Tibial nerve (tissue), 4 donors: Measurements from ENCODE around the gene RASGRF1. TPM values are rescaled to one million over a fixed set of nuclear protein-coding genes. Genes with fewer than 3 reads are reported as not detected.

Source experiments
- DNase-seq, 2 donors: peaks; one replicate each; pipeline ENCODE4 v3.0.0-alpha.2; 2019; ENCODE audit warnings: low spot score in 2 of 2
- H3K27ac ChIP-seq, 4 donors: fragments of 200-600 bp; sonication (generic) in 3 of 4; one replicate each; pipeline ENCODE4 v1.5.1; 2017 to 2019; ENCODE audit warnings: mild to moderate bottlenecking in 1 of 4
- H3K27me3 ChIP-seq, 2 donors: fragments of 200-600 bp; sonication (generic) in 1 of 2; one replicate each; pipeline versions ENCODE4 v1.5.1 to v1.6.0; 2017 to 2019
- H3K36me3 ChIP-seq, 3 donors: fragments of 200-600 bp; sonication (generic); one replicate each; pipeline ENCODE4 v1.5.1; 2018 to 2019
- H3K4me1 ChIP-seq, 4 donors: fragments of 200-600 bp; sonication (generic) in 3 of 4; one replicate each; pipeline ENCODE4 v1.5.1; 2017 to 2019
- H3K4me3 ChIP-seq, 4 donors: fragments of 200-600 bp; sonication (generic) in 3 of 4; one replicate each; pipeline ENCODE4 v1.5.1; 2017 to 2019; ENCODE audit warnings: mild to moderate bottlenecking in 1 of 4, moderate library complexity in 1 of 4
- H3K9me3 ChIP-seq, 4 donors: fragments of 200-600 bp; sonication (generic) in 3 of 4; one replicate each; pipeline ENCODE4 v1.5.1; 2017 to 2019
- EP300 ChIP-seq, 2 donors: sonication (generic); formaldehyde crosslinking; IDR thresholded peaks; one replicate each; pipeline ENCODE4 v1.6.1; 2017; ENCODE audit warnings: antibody characterized with exemption in 2 of 2, mild to moderate bottlenecking in 1 of 2
- POLR2A ChIP-seq, 2 donors: fragments of 450-650 bp; IDR thresholded peaks; one replicate each; pipeline ENCODE4 v1.6.1; 2017; ENCODE audit warnings: antibody characterized with exemption in 2 of 2, mild to moderate bottlenecking in 2 of 2, moderate library complexity in 2 of 2
- WGBS, 2 donors: methylation state at CpG; one replicate each; pipeline ENCODE4 v1.1.5; 2018; 5-methylcytosine and 5-hydroxymethylcytosine counted together
- total RNA-seq, 4 donors: library from RNA; depleted of rRNA; stranded (reverse); fragments of >200 nt; gene quantifications; one replicate each; pipeline ENCODE4 v1.1.0, GENCODE V29; 2016
- TF ChIP-seq, protein P1 (sequence below), 5 experiments: fragments of 200-600 bp in 3 of 5; fragments of 450-650 bp in 2 of 5; sonication (generic) in 3 of 5; IDR thresholded peaks; one replicate each; pipeline ENCODE4 v1.5.1; 2016 to 2019; ENCODE audit warnings: antibody characterized with exemption in 5 of 5, mild to moderate bottlenecking in 3 of 5, moderate library complexity in 2 of 5

The RASGRF1 gene
- total RNA-seq, 4 donors from 2014 or later = 0.30 to 0.98 (median 0.65) TPM

DNA sequence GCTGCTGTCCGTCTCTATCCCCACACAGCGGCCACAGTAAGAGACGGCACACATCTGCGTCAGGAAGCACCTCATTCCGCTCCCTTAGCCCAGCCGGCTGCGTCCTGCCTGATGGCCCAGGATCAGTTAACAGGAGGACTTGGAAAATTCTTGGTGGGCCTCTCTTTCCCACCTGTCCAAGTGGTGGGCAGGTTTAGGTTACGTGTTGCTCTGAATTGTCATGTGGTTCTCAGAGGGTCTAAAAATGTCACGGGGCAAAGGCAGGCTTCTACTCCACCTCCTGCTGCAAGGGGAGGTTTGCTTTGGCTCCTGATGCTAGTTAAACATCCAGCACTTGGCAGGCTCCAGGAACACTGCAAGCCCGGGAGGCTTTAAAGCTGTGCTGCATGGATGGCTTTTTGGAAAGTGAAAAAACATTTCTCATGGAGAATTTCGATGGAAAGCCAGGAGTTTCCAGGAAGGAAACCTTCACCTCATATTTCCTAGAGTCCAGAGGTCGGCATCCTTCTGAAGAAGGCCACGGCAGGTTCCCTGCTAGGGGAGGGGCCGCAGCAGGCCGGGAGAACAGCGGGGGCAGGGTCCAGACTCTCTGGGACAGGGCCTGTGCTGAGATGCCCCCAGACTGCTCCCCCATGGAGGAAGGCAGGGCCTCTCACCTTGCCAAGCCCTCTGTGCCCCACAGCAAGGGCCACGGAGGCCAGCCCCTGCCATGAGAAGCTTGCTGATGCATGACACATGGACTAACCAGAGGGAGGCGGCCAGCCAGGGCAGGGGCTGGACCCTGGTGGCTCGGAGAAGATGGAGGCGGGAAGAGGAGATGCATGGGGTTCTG, 156.5 kb downstream of the RASGRF1 start:
- H3K27ac ChIP-seq = peak overlapping the region in 3 of 4 donors; percentile 4 to 80 (median 34)
- peaks cover 0 to 76% (median 27%) of the 10 kb centered on the region in 4 donors for H3K4me1 ChIP-seq
- 44 to 55% methylated on average over 20 of the region's 20 CpGs for WGBS, 2 donors
- TF ChIP-seq POLR2A (IDR thresholded peaks at IDR 0.05) (no peak), EP300 (IDR thresholded peaks at IDR 0.05) (peak in 1 of 2 donors; percentile 19)
- TF ChIP-seq, protein P1, sequence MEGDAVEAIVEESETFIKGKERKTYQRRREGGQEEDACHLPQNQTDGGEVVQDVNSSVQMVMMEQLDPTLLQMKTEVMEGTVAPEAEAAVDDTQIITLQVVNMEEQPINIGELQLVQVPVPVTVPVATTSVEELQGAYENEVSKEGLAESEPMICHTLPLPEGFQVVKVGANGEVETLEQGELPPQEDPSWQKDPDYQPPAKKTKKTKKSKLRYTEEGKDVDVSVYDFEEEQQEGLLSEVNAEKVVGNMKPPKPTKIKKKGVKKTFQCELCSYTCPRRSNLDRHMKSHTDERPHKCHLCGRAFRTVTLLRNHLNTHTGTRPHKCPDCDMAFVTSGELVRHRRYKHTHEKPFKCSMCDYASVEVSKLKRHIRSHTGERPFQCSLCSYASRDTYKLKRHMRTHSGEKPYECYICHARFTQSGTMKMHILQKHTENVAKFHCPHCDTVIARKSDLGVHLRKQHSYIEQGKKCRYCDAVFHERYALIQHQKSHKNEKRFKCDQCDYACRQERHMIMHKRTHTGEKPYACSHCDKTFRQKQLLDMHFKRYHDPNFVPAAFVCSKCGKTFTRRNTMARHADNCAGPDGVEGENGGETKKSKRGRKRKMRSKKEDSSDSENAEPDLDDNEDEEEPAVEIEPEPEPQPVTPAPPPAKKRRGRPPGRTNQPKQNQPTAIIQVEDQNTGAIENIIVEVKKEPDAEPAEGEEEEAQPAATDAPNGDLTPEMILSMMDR (IDR thresholded peaks at IDR 0.05) = no peak
- peaks cover 0 to 18% (median 10%) of the 10 kb centered on the region in 3 donors for H3K36me3 ChIP-seq
- no peak overlapping the region for H3K4me3 ChIP-seq
- no peaks in the 10 kb centered on the region for H3K9me3 ChIP-seq
- H3K27me3 ChIP-seq = no peaks in the 10 kb centered on the region
- DNase-seq = peak in 1 of 2 donors; percentile 50

DNA sequence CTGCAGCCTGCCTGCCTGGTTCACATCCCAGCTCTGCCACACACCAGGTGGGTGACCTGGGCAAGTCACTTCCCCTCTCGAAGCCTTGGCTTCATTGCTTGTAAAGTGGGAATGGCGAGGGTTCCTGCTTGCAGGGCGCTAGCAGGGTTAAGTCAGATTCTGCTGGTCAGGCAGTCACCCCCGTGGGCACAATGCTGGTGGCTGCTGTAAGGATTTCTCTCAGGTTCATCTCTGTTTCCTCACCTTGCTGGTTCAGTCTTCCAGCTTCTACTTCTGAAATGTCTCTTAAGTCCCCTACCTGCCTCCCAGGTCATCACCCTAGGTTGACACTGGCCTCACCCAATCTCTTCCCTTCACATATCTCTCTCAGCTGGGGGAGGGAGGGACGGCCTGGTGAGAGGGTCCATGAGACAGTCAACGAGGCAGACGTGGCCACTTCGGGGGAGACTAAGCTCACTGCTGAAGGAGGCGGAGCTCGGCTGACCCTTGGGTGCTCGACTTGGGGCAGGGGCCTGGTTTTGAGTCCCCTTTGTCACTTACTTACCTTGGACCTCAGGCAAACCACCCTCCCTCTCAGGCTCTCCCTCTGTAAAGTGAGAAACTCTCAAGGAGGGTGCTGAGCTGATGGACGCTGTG, 157.3 kb downstream of the RASGRF1 start:
- no peak for TF ChIP-seq POLR2A (IDR thresholded peaks at IDR 0.05)
- WGBS, 2 donors = 61 to 72% methylated on average over 12 of the region's 12 CpGs
- H3K9me3 ChIP-seq = no peaks in the 10 kb centered on the region
- H3K27me3 ChIP-seq = no peaks in the 10 kb centered on the region
- DNase-seq = no peak
- no peak overlapping the region for H3K4me3 ChIP-seq
- peaks cover 0 to 70% (median 24%) of the 10 kb centered on the region in 4 donors for H3K4me1 ChIP-seq
- peaks cover 0 to 18% (median 10%) of the 10 kb centered on the region in 3 donors for H3K36me3 ChIP-seq
- peak overlapping the region in 2 of 4 donors; percentile 4 to 80 for H3K27ac ChIP-seq

DNA sequence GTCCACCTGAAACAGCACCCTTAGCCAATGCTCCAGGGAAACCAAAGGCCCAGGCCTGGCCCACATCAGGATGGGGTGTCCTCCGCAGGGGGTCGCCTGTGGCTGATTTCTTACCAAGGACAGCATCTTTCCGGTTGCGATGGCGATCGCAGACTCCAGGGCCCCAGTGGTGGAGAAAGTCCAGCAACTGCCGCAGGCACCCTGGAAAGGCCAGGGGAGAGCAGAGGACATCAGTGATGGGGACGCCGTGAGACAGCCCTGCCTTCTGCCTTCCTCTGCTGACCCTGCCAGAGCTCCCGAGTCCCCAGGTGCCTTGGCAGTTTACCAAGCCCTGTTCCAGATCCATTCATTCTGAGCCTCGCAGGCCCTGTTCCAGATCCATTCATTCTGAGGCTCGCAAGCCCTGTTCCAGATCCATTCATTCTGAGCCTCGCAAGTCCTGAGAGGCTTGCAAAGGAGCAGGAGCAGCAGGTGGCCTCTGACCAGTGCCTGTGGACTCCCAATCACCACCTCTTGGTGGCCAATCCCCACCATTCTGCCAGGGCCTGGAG, 158.2 kb downstream of the RASGRF1 start:
- no peak for DNase-seq
- Histone ChIP-seq H3K27me3 (no peaks in the 10 kb centered on the region), H3K27ac (peak overlapping the region in 2 of 4 donors; percentile 12 to 66), H3K9me3 (no peaks in the 10 kb centered on the region), H3K4me3 (no peak overlapping the region), H3K36me3 (peaks cover 0 to 26% (median 10%) of the 10 kb centered on the region in 3 donors), H3K4me1 (peaks cover 0 to 60% (median 15%) of the 10 kb centered on the region in 4 donors)
- 58 to 83% methylated on average over 13 of the region's 13 CpGs for WGBS, 2 donors
- TF ChIP-seq EP300 (IDR thresholded peaks at IDR 0.05) = no peak
- TF ChIP-seq POLR2A (IDR thresholded peaks at IDR 0.05) = no peak

DNA sequence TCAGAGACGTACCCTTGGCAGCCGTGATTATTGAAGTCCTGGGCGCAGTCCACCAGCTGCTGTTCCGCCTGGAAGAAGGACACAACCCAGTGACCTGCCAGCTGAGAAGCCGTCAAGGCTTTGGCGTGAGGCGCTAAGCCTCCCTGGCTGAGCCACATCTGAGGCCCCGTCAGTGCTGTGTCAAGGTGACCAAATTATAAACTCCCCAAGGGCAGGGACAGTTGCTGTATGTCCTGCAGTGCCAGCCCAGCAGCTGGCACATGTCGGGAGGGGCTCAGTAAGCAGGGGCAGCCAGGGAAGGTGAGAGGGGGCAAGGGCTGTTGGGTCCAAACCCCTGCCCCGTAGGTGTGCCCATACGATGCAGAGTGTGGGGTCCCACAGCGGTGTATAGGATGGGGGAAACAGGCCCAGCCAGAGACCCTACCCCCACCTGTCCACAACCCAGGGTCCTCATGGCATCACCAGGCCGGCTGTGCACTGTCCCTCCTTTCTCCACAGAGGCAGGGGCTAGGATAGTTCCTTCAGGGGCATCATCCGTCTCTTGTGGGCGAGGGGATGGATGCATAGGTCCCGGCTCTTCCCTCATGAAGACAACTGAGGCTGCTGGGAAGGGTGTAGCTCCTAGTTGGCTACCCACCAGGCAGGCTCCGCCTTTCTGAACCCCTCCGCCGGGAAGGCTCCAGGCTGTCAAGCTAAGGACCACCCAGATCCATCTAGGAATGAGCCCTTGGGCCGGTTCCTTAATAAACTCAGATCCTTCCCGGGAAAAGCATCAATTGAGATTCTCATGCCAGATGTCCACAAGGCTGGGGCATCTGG, 158.9 kb downstream of the RASGRF1 start:
- Histone ChIP-seq H3K27me3 (no peaks in the 10 kb centered on the region), H3K27ac (peak overlapping the region in 1 of 4 donors; percentile 66), H3K4me3 (no peak overlapping the region), H3K9me3 (no peaks in the 10 kb centered on the region), H3K4me1 (peaks cover 0 to 53% (median 12%) of the 10 kb centered on the region in 4 donors), H3K36me3 (peaks cover 0 to 33% (median 10%) of the 10 kb centered on the region in 3 donors)
- 75 to 79% methylated on average over 16 to 17 of the region's 21 CpGs for WGBS, 2 donors
- no peak for DNase-seq
- TF ChIP-seq EP300 (IDR thresholded peaks at IDR 0.05) (no peak), POLR2A (IDR thresholded peaks at IDR 0.05) (no peak)
- TF ChIP-seq, protein P1 (IDR thresholded peaks at IDR 0.05) = no peak

DNA sequence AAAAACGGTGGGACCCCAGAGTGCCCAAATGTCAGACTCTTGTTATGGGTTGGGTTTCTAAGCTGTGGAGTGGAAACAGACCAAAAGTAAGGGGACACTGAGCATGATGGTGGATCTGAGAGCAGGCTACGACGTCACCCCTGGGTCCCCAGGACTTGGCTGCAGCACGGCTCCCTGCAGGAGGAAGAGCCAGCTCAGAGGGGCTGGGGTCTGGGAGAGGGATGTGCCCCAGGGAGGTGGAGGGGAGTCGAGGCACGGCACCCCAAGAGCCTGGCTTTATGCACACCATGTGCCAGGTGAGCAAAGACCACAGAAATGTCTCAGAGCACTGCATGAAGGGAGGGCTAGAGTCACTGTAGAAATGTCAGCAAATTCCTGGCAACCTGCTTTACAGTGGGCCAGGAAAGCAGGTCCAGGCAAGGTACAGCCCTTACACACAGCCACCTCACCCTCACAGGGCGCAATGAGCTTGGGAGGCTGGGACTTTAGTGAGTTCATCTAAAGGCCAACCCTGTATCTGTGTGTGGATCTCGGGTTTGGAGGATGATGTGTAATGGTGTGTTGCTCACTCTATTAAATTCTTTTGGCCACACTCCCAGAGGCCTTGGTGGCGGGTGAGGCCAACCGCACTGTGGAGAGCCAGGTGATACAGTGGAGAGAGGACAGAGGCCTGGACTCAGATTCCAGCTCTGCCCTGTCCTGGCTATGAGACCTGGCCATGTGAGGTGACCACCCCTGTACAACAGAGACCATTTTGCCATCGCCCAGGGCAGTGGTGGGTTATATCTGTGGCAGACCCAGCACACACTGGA, 159.8 kb downstream of the RASGRF1 start:
- H3K36me3 ChIP-seq = peaks cover 0 to 42% (median 10%) of the 10 kb centered on the region in 3 donors

More for the DNA sequence above, 159.8 kb downstream of the RASGRF1 start:
- Histone ChIP-seq H3K27me3 (no peaks in the 10 kb centered on the region), H3K4me1 (peaks cover 0 to 48% (median 11%) of the 10 kb centered on the region in 4 donors), H3K27ac (peak overlapping the region in 1 of 4 donors; percentile 66), H3K9me3 (no peaks in the 10 kb centered on the region), H3K4me3 (no peak overlapping the region)
- DNase-seq = no peak
- 64 to 66% methylated on average over 11 of the region's 11 CpGs for WGBS, 2 donors
- peak in 1 of 2 donors; percentile 7 for TF ChIP-seq EP300 (IDR thresholded peaks at IDR 0.05)
- TF ChIP-seq POLR2A (IDR thresholded peaks at IDR 0.05) = no peak
